ENCODE results near the gene SURF6. TPM values are rescaled to one million over a fixed set of nuclear protein-coding genes. Genes with fewer than 3 reads are reported as not detected.
A peak's percentile ranks its signal among the peaks of the same experiment; 100 is the strongest.

Gene SURF6
- polyA plus RNA-seq, 3 donors: 0.75 to 12.9 (median 2.9) TPM

DNA sequence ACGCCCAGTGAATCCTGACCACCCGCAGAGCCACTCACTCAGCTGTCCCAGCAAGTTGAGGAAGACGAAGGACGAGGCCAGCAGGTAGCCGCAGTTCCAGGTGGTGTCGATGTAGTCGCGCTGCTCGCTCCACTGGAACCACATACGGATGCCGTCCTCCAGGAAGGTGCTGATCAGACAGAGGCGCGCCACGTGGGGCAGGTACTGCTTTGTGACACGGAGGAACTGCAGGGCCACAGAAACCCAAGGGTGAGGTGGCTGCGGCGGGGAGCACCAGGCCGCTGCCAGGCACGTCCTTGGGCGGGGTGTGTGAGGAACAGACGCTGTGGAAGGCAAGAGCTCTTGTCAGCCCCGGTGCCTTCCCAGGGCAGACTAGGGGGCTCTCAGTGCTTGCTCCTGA is 31.2 kb upstream of the SURF6 start:
- Mint-ChIP-seq H3K4me3 (no peak overlapping the region), H3K9me3 (no peaks in the 10 kb centered on the region), H3K4me1 (peaks cover 31% of the 10 kb centered on the region), H3K27me3 (ENCODE audit: low read depth in 3 of 3) (no peaks in the 10 kb centered on the region), H3K27ac (peak overlapping the region in 1 of 7 donors; percentile 11), H3K36me3 (peaks cover 74 to 90% of the 10 kb centered on the region in 2 donors)
- no peaks in the 10 kb centered on the region for H3K27me3 ChIP-seq (ENCODE audit: control insufficient read depth in 2 of 2, insufficient read depth in 2 of 2, low read length in 2 of 2)
- H3K36me3 ChIP-seq (replicated peaks in 1 of 2; ENCODE audit: control insufficient read depth in 1 of 2, insufficient read depth in 2 of 2, low read length in 2 of 2): peaks cover 81 to 92% of the 10 kb centered on the region in 2 donors
- 97% methylated on average over 22 of the region's 22 CpGs for WGBS (ENCODE audit: insufficient coverage)
- H4K20me1 ChIP-seq (ENCODE audit: insufficient read depth, low read length): peaks cover 93% of the 10 kb centered on the region
- intact Hi-C loops (cut with micrococcal nuclease): no loop called here
- peaks cover 0 to 11% of the 10 kb centered on the region in 2 donors for H3K4me1 ChIP-seq (ENCODE audit: control insufficient read depth in 1 of 2, insufficient read depth in 2 of 2, low read length in 2 of 2)
- TF ChIP-seq, protein P1, sequence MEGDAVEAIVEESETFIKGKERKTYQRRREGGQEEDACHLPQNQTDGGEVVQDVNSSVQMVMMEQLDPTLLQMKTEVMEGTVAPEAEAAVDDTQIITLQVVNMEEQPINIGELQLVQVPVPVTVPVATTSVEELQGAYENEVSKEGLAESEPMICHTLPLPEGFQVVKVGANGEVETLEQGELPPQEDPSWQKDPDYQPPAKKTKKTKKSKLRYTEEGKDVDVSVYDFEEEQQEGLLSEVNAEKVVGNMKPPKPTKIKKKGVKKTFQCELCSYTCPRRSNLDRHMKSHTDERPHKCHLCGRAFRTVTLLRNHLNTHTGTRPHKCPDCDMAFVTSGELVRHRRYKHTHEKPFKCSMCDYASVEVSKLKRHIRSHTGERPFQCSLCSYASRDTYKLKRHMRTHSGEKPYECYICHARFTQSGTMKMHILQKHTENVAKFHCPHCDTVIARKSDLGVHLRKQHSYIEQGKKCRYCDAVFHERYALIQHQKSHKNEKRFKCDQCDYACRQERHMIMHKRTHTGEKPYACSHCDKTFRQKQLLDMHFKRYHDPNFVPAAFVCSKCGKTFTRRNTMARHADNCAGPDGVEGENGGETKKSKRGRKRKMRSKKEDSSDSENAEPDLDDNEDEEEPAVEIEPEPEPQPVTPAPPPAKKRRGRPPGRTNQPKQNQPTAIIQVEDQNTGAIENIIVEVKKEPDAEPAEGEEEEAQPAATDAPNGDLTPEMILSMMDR (IDR thresholded peaks at IDR 0.05): no peak
- no peak overlapping the region for H2AFZ ChIP-seq (ENCODE audit: insufficient read depth, low read depth, low read length, poor library complexity, severe bottlenecking)
- peaks cover 76% of the 10 kb centered on the region for H3K79me2 ChIP-seq (ENCODE audit: insufficient read depth, low read length)
- no peaks in the 10 kb centered on the region for H3K9me3 ChIP-seq (replicated peaks in 1 of 2; ENCODE audit: control insufficient read depth in 1 of 2, insufficient read depth in 1 of 2, low read length in 2 of 2)
- no peak overlapping the region for H3K4me2 ChIP-seq (replicated peaks; ENCODE audit: extremely low read depth, low read length, poor library complexity, severe bottlenecking)
- no peak overlapping the region for H3K9ac ChIP-seq (ENCODE audit: insufficient read depth, low read length, poor library complexity, severe bottlenecking)
- no peak for DNase-seq
- peak overlapping the region in 1 of 2 donors; percentile 29 for H3K27ac ChIP-seq (ENCODE audit: low read depth in 1 of 2, low read length in 2 of 2)
- no peak overlapping the region for H3K4me3 ChIP-seq (replicated peaks in 1 of 3; ENCODE audit: low read depth in 2 of 3, low read length in 3 of 3)

DNA sequence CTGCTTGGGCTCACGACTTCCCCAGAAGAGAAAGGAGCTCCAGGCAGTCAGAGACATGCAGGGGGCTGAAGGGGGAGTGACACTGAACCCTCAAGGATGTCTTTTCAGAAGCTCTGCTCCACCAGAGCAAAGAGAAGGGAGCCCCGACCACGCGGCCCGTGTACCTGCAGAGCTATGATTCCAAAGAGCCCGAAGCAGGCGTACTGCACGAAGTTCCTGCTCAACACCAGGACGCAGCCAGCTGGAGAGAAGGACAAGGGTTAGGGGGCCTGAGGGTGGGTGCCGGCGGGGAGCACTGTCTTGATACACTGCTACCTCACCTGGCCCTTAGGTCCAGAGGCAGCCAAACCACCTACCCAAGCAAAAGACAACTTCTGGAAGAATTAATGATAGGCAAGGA is 30.4 kb upstream of the SURF6 start:
- H3K4me1 Mint-ChIP-seq: peaks cover 23% of the 10 kb centered on the region
- peaks cover 71% of the 10 kb centered on the region for H3K79me2 ChIP-seq (ENCODE audit: insufficient read depth, low read length)
- intact Hi-C loops (cut with micrococcal nuclease): no loop called here
- H3K4me2 ChIP-seq (replicated peaks; ENCODE audit: extremely low read depth, low read length, poor library complexity, severe bottlenecking): no peak overlapping the region
- TF ChIP-seq, protein P1 (IDR thresholded peaks at IDR 0.05): no peak
- no peak for DNase-seq
- H3K27me3 Mint-ChIP-seq (ENCODE audit: low read depth in 3 of 3): no peaks in the 10 kb centered on the region
- no peak overlapping the region for H3K4me3 Mint-ChIP-seq
- H4K20me1 ChIP-seq (ENCODE audit: insufficient read depth, low read length): peaks cover 93% of the 10 kb centered on the region
- H3K9ac ChIP-seq (ENCODE audit: insufficient read depth, low read length, poor library complexity, severe bottlenecking): no peak overlapping the region
- H3K27ac Mint-ChIP-seq: peak overlapping the region in 1 of 7 donors; percentile 5
- H2AFZ ChIP-seq (ENCODE audit: insufficient read depth, low read depth, low read length, poor library complexity, severe bottlenecking): no peak overlapping the region
- H3K27ac ChIP-seq (ENCODE audit: low read depth in 1 of 2, low read length in 2 of 2): no peak overlapping the region
- H3K9me3 Mint-ChIP-seq: no peaks in the 10 kb centered on the region
- peaks cover 77 to 93% of the 10 kb centered on the region in 2 donors for H3K36me3 Mint-ChIP-seq
- H3K36me3 ChIP-seq (replicated peaks in 1 of 2; ENCODE audit: control insufficient read depth in 1 of 2, insufficient read depth in 2 of 2, low read length in 2 of 2): peaks cover 87 to 99% of the 10 kb centered on the region in 2 donors
- no peaks in the 10 kb centered on the region for H3K27me3 ChIP-seq (ENCODE audit: control insufficient read depth in 2 of 2, insufficient read depth in 2 of 2, low read length in 2 of 2)
- H3K9me3 ChIP-seq (replicated peaks in 1 of 2; ENCODE audit: control insufficient read depth in 1 of 2, insufficient read depth in 1 of 2, low read length in 2 of 2): no peaks in the 10 kb centered on the region
- peaks cover 0 to 4% of the 10 kb centered on the region in 2 donors for H3K4me1 ChIP-seq (ENCODE audit: control insufficient read depth in 1 of 2, insufficient read depth in 2 of 2, low read length in 2 of 2)
- WGBS (ENCODE audit: insufficient coverage): 83% methylated on average over 1 of the region's 11 CpGs
- H3K4me3 ChIP-seq (replicated peaks in 1 of 3; ENCODE audit: low read depth in 2 of 3, low read length in 3 of 3): no peak overlapping the region
